Suprapubic skin (tissue), 4 donors: ENCODE data around the gene MBD2. TPM values are rescaled to one million over a fixed set of nuclear protein-coding genes. Genes with fewer than 3 reads are reported as not detected.
"Not testable (repeated sequence)": the region's sequence is repeated elsewhere in the genome, so short reads cannot be mapped to it uniquely, and the experiment has no call there.

Experiments used
- DNase-seq, 2 donors: peaks; one replicate each; pipeline ENCODE4 v3.0.0-alpha.2; 2019; ENCODE audit warnings: low spot score in 2 of 2
- H3K27ac ChIP-seq: fragments of 200-600 bp; sonication (generic); one replicate; pipeline ENCODE4 v1.5.1; 2019
- H3K27me3 ChIP-seq: fragments of 200-600 bp; sonication (generic); one replicate; pipeline ENCODE4 v1.5.1; 2019
- H3K36me3 ChIP-seq: fragments of 200-600 bp; sonication (generic); one replicate; pipeline ENCODE4 v1.5.1; 2019
- H3K4me1 ChIP-seq: fragments of 200-600 bp; sonication (generic); one replicate; pipeline ENCODE4 v1.5.1; 2019
- H3K4me3 ChIP-seq: fragments of 200-600 bp; sonication (generic); one replicate; pipeline ENCODE4 v1.5.1; 2019; ENCODE audit warnings: mild to moderate bottlenecking
- H3K9me3 ChIP-seq: fragments of 200-600 bp; sonication (generic); one replicate; pipeline ENCODE4 v1.5.1; 2019
- EP300 ChIP-seq: sonication (generic); formaldehyde crosslinking; IDR thresholded peaks from one replicate; pipeline ENCODE4 v1.6.1; 2017; ENCODE audit warnings: antibody characterized with exemption
- POLR2A ChIP-seq, 2 donors: fragments of 450-650 bp; IDR thresholded peaks; one replicate each; pipeline ENCODE4 v1.6.1; 2017; ENCODE audit warnings: antibody characterized with exemption in 2 of 2, mild to moderate bottlenecking in 2 of 2, moderate library complexity in 2 of 2
- POLR2AphosphoS5 ChIP-seq, 3 donors: sonication (generic); formaldehyde crosslinking; IDR thresholded peaks; one replicate each; pipeline ENCODE4 v1.6.1; 2017; ENCODE audit warnings: antibody characterized with exemption in 3 of 3
- WGBS: methylation state at CpG from one replicate; pipeline ENCODE4 v1.1.5; 2018; 5-methylcytosine and 5-hydroxymethylcytosine counted together
- total RNA-seq, 4 donors: library from RNA; depleted of rRNA; stranded (reverse); fragments of >200 nt; gene quantifications; one replicate each; pipeline ENCODE4 v1.1.0, GENCODE V29; 2016
- TF ChIP-seq, protein P1 (sequence below), 2 donors: fragments of 200-600 bp in 1 of 2; fragments of 450-650 bp in 1 of 2; sonication (generic) in 1 of 2; IDR thresholded peaks; one replicate each; pipeline ENCODE4 v1.5.1; 2016 to 2019; ENCODE audit warnings: antibody characterized with exemption in 2 of 2, mild to moderate bottlenecking in 1 of 2, moderate library complexity in 1 of 2

The MBD2 gene
- total RNA-seq, 4 donors from 2014 or later: 40.8 to 55.8 (median 45.0) TPM

DNA sequence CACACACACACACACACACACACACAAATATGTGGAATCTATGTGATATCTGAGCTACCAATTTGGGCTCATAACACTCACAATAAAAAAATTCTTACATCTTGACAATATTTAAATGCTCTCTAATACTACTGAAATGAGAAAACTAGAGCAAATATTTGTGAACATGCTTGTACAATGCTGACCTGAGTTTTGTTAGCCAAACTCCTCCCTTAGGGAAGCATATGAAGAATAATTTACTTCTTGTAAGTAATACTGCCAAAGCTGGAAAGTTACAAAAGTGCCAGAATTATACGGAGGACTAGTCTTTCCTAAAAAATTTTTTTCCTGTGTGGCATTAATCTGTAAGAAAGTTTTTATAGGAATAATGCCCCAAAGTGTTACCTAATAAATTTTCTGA is 18.5 kb downstream of the MBD2 start:
- no peaks in the 10 kb centered on the region for H3K9me3 ChIP-seq
- H3K27ac ChIP-seq: no peak overlapping the region
- no peak overlapping the region for H3K4me3 ChIP-seq
- H3K27me3 ChIP-seq: no peaks in the 10 kb centered on the region
- peaks cover 39% of the 10 kb centered on the region for H3K4me1 ChIP-seq
- WGBS: 15% methylated on average over 1 of the region's 1 CpG
- TF ChIP-seq POLR2AphosphoS5 (IDR thresholded peaks at IDR 0.05): no peak
- TF ChIP-seq EP300: no peak
- TF ChIP-seq, protein P1, sequence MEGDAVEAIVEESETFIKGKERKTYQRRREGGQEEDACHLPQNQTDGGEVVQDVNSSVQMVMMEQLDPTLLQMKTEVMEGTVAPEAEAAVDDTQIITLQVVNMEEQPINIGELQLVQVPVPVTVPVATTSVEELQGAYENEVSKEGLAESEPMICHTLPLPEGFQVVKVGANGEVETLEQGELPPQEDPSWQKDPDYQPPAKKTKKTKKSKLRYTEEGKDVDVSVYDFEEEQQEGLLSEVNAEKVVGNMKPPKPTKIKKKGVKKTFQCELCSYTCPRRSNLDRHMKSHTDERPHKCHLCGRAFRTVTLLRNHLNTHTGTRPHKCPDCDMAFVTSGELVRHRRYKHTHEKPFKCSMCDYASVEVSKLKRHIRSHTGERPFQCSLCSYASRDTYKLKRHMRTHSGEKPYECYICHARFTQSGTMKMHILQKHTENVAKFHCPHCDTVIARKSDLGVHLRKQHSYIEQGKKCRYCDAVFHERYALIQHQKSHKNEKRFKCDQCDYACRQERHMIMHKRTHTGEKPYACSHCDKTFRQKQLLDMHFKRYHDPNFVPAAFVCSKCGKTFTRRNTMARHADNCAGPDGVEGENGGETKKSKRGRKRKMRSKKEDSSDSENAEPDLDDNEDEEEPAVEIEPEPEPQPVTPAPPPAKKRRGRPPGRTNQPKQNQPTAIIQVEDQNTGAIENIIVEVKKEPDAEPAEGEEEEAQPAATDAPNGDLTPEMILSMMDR (IDR thresholded peaks at IDR 0.05): no peak
- no peak for TF ChIP-seq POLR2A (IDR thresholded peaks at IDR 0.05)
- no peak for DNase-seq
- peaks cover 25% of the 10 kb centered on the region for H3K36me3 ChIP-seq

DNA sequence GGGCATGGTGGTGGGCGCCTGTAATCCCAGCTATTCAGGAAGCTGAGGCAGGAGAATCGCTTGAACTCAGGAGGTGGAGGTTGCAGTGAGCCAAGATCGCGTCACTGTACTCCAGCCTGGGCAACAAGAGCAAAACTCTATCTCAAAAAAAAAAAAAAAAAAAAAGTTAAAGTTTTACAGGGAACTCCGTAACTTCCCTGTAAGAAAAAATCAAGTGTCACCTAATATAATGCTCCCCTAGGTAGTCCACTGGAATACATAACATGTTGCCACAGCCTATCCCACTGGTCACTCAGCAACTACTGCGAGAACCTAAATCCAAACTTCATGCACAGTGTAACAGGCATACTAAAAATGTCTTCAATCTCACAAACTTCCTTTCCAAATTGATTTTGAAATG is 19.0 kb downstream of the MBD2 start:
- WGBS: 67% methylated on average over 6 of the region's 6 CpGs
- not testable (repeated sequence) for DNase-seq
- H3K4me1 ChIP-seq: peaks cover 39% of the 10 kb centered on the region

DNA sequence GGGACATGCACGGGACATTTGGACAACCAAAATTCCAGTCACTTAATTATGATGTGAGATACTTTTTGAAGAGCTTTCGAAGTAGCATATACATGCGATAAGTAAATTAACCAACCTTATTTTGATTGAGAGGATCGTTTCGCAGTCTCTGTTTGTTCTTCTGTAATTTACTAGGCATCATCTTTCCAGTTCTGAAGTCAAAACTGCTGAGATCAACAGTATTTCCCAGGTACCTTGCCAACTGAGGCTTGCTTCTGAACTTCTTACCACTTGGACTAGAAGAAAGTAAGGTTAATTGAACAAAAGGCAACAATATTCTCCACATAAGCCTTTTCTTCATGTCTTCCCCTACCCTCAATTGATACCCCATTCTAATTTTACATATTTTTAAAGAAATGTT is 19.6 kb downstream of the MBD2 start:
- no peak overlapping the region for H3K4me3 ChIP-seq
- no peak for DNase-seq
- TF ChIP-seq, protein P1 (IDR thresholded peaks at IDR 0.05): no peak
- TF ChIP-seq EP300 (no peak), POLR2AphosphoS5 (IDR thresholded peaks at IDR 0.05) (no peak), POLR2A (IDR thresholded peaks at IDR 0.05) (no peak)
- no peaks in the 10 kb centered on the region for H3K9me3 ChIP-seq
- H3K4me1 ChIP-seq: peaks cover 39% of the 10 kb centered on the region
- no peaks in the 10 kb centered on the region for H3K27me3 ChIP-seq
- H3K36me3 ChIP-seq: peaks cover 29% of the 10 kb centered on the region
- 87% methylated on average over 5 of the region's 5 CpGs for WGBS
- no peak overlapping the region for H3K27ac ChIP-seq

More for the DNA sequence above, 19.0 kb downstream of the MBD2 start:
- peaks cover 29% of the 10 kb centered on the region for H3K36me3 ChIP-seq
- not testable (repeated sequence) for H3K4me3 ChIP-seq, H3K27ac ChIP-seq, H3K9me3 ChIP-seq, H3K27me3 ChIP-seq

DNA sequence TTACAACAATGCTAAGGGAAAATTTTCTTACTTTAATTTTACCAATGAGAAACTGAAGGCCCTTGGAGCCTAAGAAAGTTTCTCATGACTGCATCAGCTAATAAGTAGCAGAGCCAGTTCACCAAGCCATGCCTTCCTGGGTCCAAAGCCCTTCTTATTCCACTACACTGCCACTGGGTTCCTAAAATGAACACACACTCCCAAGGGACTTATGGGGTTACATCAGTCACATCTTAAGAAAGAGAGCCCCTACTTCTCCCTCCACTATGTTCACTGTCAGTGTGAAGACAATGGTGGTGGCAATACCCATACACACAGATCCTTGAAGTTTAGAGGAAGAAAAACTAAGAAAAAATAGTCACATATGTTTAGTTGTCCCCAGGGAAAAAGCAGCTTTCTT is 20.6 kb downstream of the MBD2 start:
- Histone ChIP-seq H3K27me3 (no peaks in the 10 kb centered on the region), H3K4me1 (peaks cover 31% of the 10 kb centered on the region), H3K27ac (no peak overlapping the region), H3K4me3 (no peak overlapping the region), H3K9me3 (no peaks in the 10 kb centered on the region), H3K36me3 (peaks cover 29% of the 10 kb centered on the region)
- DNase-seq: no peak
- TF ChIP-seq POLR2AphosphoS5 (IDR thresholded peaks at IDR 0.05): no peak
- TF ChIP-seq, protein P1 (IDR thresholded peaks at IDR 0.05): no peak
- no peak for TF ChIP-seq POLR2A (IDR thresholded peaks at IDR 0.05)
- no peak for TF ChIP-seq EP300

DNA sequence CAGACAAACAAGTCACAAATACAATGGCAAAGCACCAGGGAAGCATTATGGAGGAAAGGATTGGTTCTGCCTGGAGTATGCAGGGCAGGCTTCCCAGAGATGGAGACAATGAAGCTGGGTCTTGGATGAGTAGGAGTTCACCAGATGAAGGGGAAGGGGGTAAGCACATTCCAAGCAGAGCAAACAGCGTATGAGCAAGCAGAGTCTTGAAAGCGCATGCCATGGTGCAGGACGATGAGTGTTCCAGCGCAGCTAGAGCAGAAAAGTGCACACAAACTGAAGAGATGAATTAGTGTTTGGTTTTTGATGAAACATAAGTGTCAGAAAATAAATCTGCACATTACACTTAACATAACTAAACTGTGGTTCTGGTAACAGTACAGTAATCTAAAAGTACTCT is 21.6 kb downstream of the MBD2 start:
- DNase-seq: no peak
- peaks cover 29% of the 10 kb centered on the region for H3K36me3 ChIP-seq
- H3K27me3 ChIP-seq: no peaks in the 10 kb centered on the region
- H3K4me1 ChIP-seq: peaks cover 31% of the 10 kb centered on the region
- H3K9me3 ChIP-seq: no peaks in the 10 kb centered on the region
- TF ChIP-seq POLR2AphosphoS5 (IDR thresholded peaks at IDR 0.05) (no peak), POLR2A (IDR thresholded peaks at IDR 0.05) (no peak), EP300 (no peak)
- TF ChIP-seq, protein P1 (IDR thresholded peaks at IDR 0.05): no peak
- H3K27ac ChIP-seq: no peak overlapping the region
- H3K4me3 ChIP-seq: no peak overlapping the region
- WGBS: 89% methylated on average over 4 of the region's 4 CpGs

DNA sequence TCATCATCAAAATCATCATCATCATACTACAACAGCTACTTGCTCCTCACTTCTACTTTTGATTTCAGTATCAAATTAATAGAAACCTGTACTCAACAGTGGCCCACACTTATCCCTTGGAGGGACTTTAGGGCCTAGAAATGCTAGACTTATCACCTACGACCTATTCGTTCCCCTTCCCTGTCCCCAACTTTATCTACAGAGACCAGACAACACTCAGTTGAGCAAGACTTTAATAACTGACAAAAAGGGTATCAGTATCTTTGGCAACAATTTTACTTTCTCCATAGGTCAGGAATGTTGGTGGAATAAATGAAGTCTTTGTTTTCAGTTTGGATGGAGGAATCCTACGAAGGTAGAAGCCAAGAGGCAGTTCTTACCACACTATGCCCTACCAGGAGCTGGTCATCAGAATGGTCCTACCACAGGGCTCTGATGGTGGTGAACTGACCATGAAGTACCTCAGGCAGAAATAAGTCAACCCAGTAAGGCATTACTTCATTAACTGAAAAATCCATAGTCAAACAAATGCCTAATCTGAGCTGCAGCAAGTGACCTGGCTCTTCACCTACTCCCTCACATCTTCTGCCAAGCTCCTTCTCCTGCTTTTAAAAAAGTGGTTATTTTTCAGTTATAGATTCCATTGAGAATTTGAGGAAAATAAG is 26.6 kb downstream of the MBD2 start:
- Histone ChIP-seq H3K9me3 (no peaks in the 10 kb centered on the region), H3K4me1 (no peaks in the 10 kb centered on the region), H3K27me3 (no peaks in the 10 kb centered on the region), H3K36me3 (peaks cover 21% of the 10 kb centered on the region), H3K4me3 (no peak overlapping the region), H3K27ac (no peak overlapping the region)
- no peak for DNase-seq
- 81% methylated on average over 3 of the region's 3 CpGs for WGBS
- TF ChIP-seq EP300 (no peak), POLR2A (IDR thresholded peaks at IDR 0.05) (no peak), POLR2AphosphoS5 (IDR thresholded peaks at IDR 0.05) (no peak)
- TF ChIP-seq, protein P1 (IDR thresholded peaks at IDR 0.05): no peak
